Upper lobe of left lung (tissue), 4 donors: ENCODE data around the gene CTNNB1.

ENCODE experiments used
- POLR2A ChIP-seq, 4 donors: fragments of 450-650 bp; IDR thresholded peaks; one replicate each; pipeline ENCODE4 v1.5.1; 2016 to 2017; ENCODE audit warnings: antibody characterized with exemption in 4 of 4, mild to moderate bottlenecking in 2 of 4
- POLR2AphosphoS5 ChIP-seq, 2 donors: sonication (generic); formaldehyde crosslinking; IDR thresholded peaks; one replicate each; pipeline ENCODE4 v1.5.1; 2017; ENCODE audit warnings: antibody characterized with exemption in 2 of 2

DNA sequence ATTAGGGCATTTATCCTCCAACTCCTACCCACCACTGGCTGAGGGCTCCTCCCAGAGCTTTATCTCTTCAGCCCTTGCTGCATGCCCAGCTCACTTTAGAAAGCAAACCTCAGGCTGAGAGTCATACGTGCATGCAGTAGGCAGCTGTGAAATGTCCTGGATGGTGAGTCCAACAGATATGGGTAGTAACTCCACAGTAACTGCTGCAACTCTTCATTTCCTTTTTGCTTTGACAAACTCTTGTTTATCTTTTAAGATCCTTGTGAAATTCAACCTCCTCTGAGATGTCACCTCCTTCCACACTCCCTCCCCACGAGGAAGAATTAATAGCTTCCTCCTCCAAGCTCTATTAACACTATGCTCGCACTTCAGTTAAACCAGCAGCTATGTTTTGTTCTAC, 35.9 kb upstream of the CTNNB1 start:
- no peak for TF ChIP-seq POLR2A (IDR thresholded peaks at IDR 0.05)
- no peak for TF ChIP-seq POLR2AphosphoS5 (IDR thresholded peaks at IDR 0.05)
